ENCODE results near the gene NUP93.
A peak's percentile ranks its signal among the peaks of the same experiment; 100 is the strongest.

NUP93 gene

GRCh38 chr16:56747486-56748045 is 17.6 kb downstream of the NUP93 start:
- H3K4me3 Mint-ChIP-seq: no peak overlapping the region
- peaks cover 4% of the 10 kb centered on the region for H3K9me3 Mint-ChIP-seq
- H3K4me1 Mint-ChIP-seq: peaks cover 50% of the 10 kb centered on the region
- H3K36me3 Mint-ChIP-seq (ENCODE audit: low read depth): peaks cover 13% of the 10 kb centered on the region
- TF ChIP-seq CTCF (IDR thresholded peaks at IDR 0.05; ENCODE audit: unreplicated experiment in 3 of 3): no peak
- H3K27ac Mint-ChIP-seq: peak overlapping the region; percentile 2 to 41 (median 9)
- no peaks in the 10 kb centered on the region for H3K27me3 Mint-ChIP-seq (ENCODE audit: low read depth)

GRCh38 chr16:56748191-56748590 is 18.3 kb downstream of the NUP93 start:
- TF ChIP-seq CTCF (IDR thresholded peaks at IDR 0.05; ENCODE audit: unreplicated experiment in 3 of 3): no peak
- Mint-ChIP-seq H3K36me3 (ENCODE audit: low read depth) (peaks cover 19% of the 10 kb centered on the region), H3K27ac (no peak overlapping the region), H3K27me3 (ENCODE audit: low read depth) (no peaks in the 10 kb centered on the region), H3K4me1 (peaks cover 50% of the 10 kb centered on the region), H3K4me3 (no peak overlapping the region), H3K9me3 (peaks cover 7% of the 10 kb centered on the region)

- H3K36me3 Mint-ChIP-seq (ENCODE audit: low read depth): peaks cover 25% of the 10 kb centered on the region
- TF ChIP-seq CTCF (IDR thresholded peaks at IDR 0.05; ENCODE audit: unreplicated experiment in 3 of 3): no peak
- peaks cover 44% of the 10 kb centered on the region for H3K4me1 Mint-ChIP-seq
- no peaks in the 10 kb centered on the region for H3K27me3 Mint-ChIP-seq (ENCODE audit: low read depth)
- H3K9me3 Mint-ChIP-seq: peaks cover 12% of the 10 kb centered on the region
- no peak overlapping the region for H3K27ac Mint-ChIP-seq
- no peak overlapping the region for H3K4me3 Mint-ChIP-seq
These were observed 18.9 kb downstream of the NUP93 start for GRCh38 chr16:56748826-56749225.

- H3K27ac Mint-ChIP-seq: no peak overlapping the region
- no peak for TF ChIP-seq CTCF (IDR thresholded peaks at IDR 0.05; ENCODE audit: unreplicated experiment in 3 of 3)
These were observed 20.0 kb downstream of the NUP93 start for GRCh38 chr16:56749672-56750491.

GRCh38 chr16:56753410-56753809 is 23.5 kb downstream of the NUP93 start:
- Mint-ChIP-seq H3K4me3 (no peak overlapping the region), H3K36me3 (ENCODE audit: low read depth) (peaks cover 52% of the 10 kb centered on the region), H3K9me3 (peaks cover 24% of the 10 kb centered on the region), H3K27ac (no peak overlapping the region), H3K4me1 (peaks cover 9% of the 10 kb centered on the region), H3K27me3 (ENCODE audit: low read depth) (no peaks in the 10 kb centered on the region)
- TF ChIP-seq CTCF (IDR thresholded peaks at IDR 0.05; ENCODE audit: unreplicated experiment in 3 of 3): no peak

More at GRCh38 chr16:56749672-56750491, 20.0 kb downstream of the NUP93 start:
- Mint-ChIP-seq H3K4me1 (peaks cover 34% of the 10 kb centered on the region), H3K27me3 (ENCODE audit: low read depth) (no peaks in the 10 kb centered on the region), H3K9me3 (peaks cover 17% of the 10 kb centered on the region), H3K36me3 (ENCODE audit: low read depth) (peaks cover 35% of the 10 kb centered on the region), H3K4me3 (no peak overlapping the region)

Measured in nephron (organoid).